ENCODE data around the gene TNFRSF19.

- no peak for TF ChIP-seq CTCF (IDR thresholded peaks at IDR 0.05)
- no peak for TF ChIP-seq POLR2A (IDR thresholded peaks at IDR 0.05)
Measured at GRCh38 chr13:23619068-23619855, 49.0 kb downstream of the TNFRSF19 start.

Data from thyroid gland (tissue), 4 donors.